ENCODE measurements around the gene NKX2-1.

DNA sequence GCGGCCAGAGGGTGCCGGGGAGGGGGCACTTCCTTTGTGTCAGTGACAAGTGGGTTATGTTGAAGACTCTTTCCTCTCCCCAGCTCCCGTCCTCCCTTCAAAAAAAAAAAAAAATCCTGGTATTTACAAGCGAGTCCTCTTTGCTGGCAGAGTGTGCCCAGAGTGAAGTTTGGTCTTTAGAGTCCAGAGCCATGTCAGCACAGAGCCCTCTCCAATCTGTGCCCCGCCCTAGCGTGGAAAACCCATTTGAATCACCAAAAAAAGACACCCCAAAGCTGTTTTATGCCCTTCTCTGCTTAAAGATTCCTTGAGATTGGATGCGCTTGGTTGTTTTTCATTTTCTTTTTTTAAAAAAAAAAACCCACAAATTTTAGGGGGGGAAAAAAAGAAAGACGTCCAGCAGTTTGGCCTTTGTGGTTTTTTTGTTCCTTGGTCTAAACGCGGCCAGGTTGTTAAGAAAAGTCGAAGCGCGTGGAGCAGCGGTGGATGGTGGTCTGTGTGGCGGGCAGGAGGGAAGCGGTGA, 3.3 kb downstream of the NKX2-1 start:
- TF ChIP-seq POLR2AphosphoS5 (IDR thresholded peaks at IDR 0.05), result no peak
- no peak for TF ChIP-seq CTCF (IDR thresholded peaks at IDR 0.05)
- no peak for TF ChIP-seq POLR2A (IDR thresholded peaks at IDR 0.05)
- no peak for TF ChIP-seq EP300 (IDR thresholded peaks at IDR 0.05)

Data from stomach (tissue), 4 donors.